IMR-90 (cell line): ENCODE results near the gene KCNN4. TPM values are rescaled to one million over a fixed set of nuclear protein-coding genes. Genes with fewer than 3 reads are reported as not detected.

ENCODE experiments used
- ATAC-seq: fragments of 200-7000 bp; cut with Tn5 transposase; 2 replicates; pipeline ENCODE4 v1.9.1; 2020; ENCODE audit warnings: low read depth, mild to moderate bottlenecking, moderate library complexity
- BruUV-seq: library from RNA; stranded (reverse); fragments of 400-500 nt; replicated peaks from 2 replicates; lab custom pipeline; 2021; lab: Mats Ljungman, UMichigan
- CTCF ChIA-PET: fragments of 300-600 bp; formaldehyde crosslinking; extraction: SDS; loops from one replicate; lab custom pipeline; 2021; ENCODE audit warnings: antibody characterized with exemption; lab: Yijun Ruan, JAX
- POLR2A ChIA-PET: fragments of 300-600 bp; sonication (Branson Sonifier 250); formaldehyde crosslinking; loops from one replicate; lab custom pipeline; 2022; ENCODE audit warnings: antibody characterized with exemption; ENCODE audit not compliant: unreplicated experiment; lab: Charles Lee
- DNase-seq: peaks from one replicate; pipeline ENCODE4 v3.0.0; 2013
- H2AFZ ChIP-seq: replicated peaks from 2 replicates; pipeline ENCODE3; 2013; ENCODE audit warnings: low read length, mild to moderate bottlenecking; ENCODE audit not compliant: poor library complexity
- H2AK5ac ChIP-seq: 2 replicates; pipeline ENCODE4 v1.6.1; 2013; ENCODE audit warnings: low read depth, low read length, inconsistent platforms
- H2AK9ac ChIP-seq: replicated peaks from 2 replicates; pipeline ENCODE3; 2013; ENCODE audit warnings: mild to moderate bottlenecking, low read depth, low read length, moderate library complexity; ENCODE audit not compliant: poor library complexity
- H2BK120ac ChIP-seq: 2 replicates; pipeline ENCODE4 v1.6.1; 2013; ENCODE audit warnings: low read depth, low read length, inconsistent platforms
- H2BK15ac ChIP-seq: 3 replicates; pipeline ENCODE4 v1.6.1; 2013; ENCODE audit warnings: low read depth, low read length, inconsistent platforms
- H2BK20ac ChIP-seq: 2 replicates; pipeline ENCODE4 v1.6.1; 2013; ENCODE audit warnings: low read depth, mild to moderate bottlenecking, inconsistent platforms, low read length, moderate library complexity
- H2BK5ac ChIP-seq: 2 replicates; pipeline ENCODE4 v1.6.1; 2013; ENCODE audit warnings: mild to moderate bottlenecking, low read depth, low read length, inconsistent platforms; ENCODE audit not compliant: poor library complexity, severe bottlenecking
- H3K14ac ChIP-seq: replicated peaks from 2 replicates; pipeline ENCODE4 v1.6.1; 2013; ENCODE audit warnings: low read depth, low read length, inconsistent platforms
- H3K18ac ChIP-seq: 2 replicates; pipeline ENCODE4 v1.6.1; 2013; ENCODE audit warnings: low read depth, low read length, control low read depth
- H3K23ac ChIP-seq: 2 replicates; pipeline ENCODE4 v1.6.1; 2013; ENCODE audit warnings: low read depth, low read length, inconsistent platforms
- H3K27ac ChIP-seq: 2 replicates; pipeline ENCODE4 v1.5.1; 2013; ENCODE audit warnings: mild to moderate bottlenecking, control low read depth, low read length; ENCODE audit not compliant: insufficient read depth
- H3K27me3 ChIP-seq: 2 replicates; pipeline ENCODE4 v1.6.1; 2013; ENCODE audit warnings: low read length; ENCODE audit not compliant: control insufficient read depth, insufficient read depth
- H3K36me3 ChIP-seq: 2 replicates; pipeline ENCODE4 v1.6.1; 2013; ENCODE audit warnings: low read length, mixed read lengths; ENCODE audit not compliant: control insufficient read depth, insufficient read depth
- H3K4ac ChIP-seq: 2 replicates; pipeline ENCODE4 v1.6.1; 2013; ENCODE audit warnings: low read depth, low read length, inconsistent platforms
- H3K4me1 ChIP-seq: 2 replicates; pipeline ENCODE4 v1.6.1; 2013; ENCODE audit warnings: low read length, mixed read lengths; ENCODE audit not compliant: control insufficient read depth, insufficient read depth
- H3K4me2 ChIP-seq: 2 replicates; pipeline ENCODE4 v1.6.1; 2013; ENCODE audit warnings: low read depth, mild to moderate bottlenecking, control low read depth, low read length, moderate library complexity
- H3K4me3 ChIP-seq: 2 replicates; pipeline ENCODE4 v1.5.1; 2013; ENCODE audit warnings: low read depth, mild to moderate bottlenecking, control low read depth, low read length, moderate library complexity; ENCODE audit not compliant: insufficient read depth
- H3K56ac ChIP-seq: 2 replicates; pipeline ENCODE4 v1.6.1; 2013; ENCODE audit warnings: low read length, inconsistent platforms; ENCODE audit not compliant: insufficient read depth; ENCODE audit errors: extremely low read depth
- H3K79me1 ChIP-seq, 2 experiments: 2 replicates each; pipeline ENCODE4 v1.6.1; 2013; ENCODE audit warnings: low read length in 2 of 2, inconsistent platforms in 1 of 2, low read depth in 1 of 2
- H3K9ac ChIP-seq: 2 replicates; pipeline ENCODE4 v1.6.1; 2013; ENCODE audit warnings: low read depth, low read length, control low read depth
- H3K9me1 ChIP-seq: 2 replicates; pipeline ENCODE4 v1.6.1; 2013; ENCODE audit warnings: low read length, inconsistent platforms; ENCODE audit not compliant: insufficient read depth
- H3K9me3 ChIP-seq: 2 replicates; pipeline ENCODE4 v1.6.1; 2013; ENCODE audit warnings: low read length; ENCODE audit not compliant: control insufficient read depth, insufficient read depth
- H4K20me1 ChIP-seq: 2 replicates; pipeline ENCODE4 v1.6.1; 2013; ENCODE audit warnings: low read length, inconsistent platforms; ENCODE audit not compliant: insufficient read depth
- H4K5ac ChIP-seq: 2 replicates; pipeline ENCODE4 v1.6.1; 2013; ENCODE audit warnings: mild to moderate bottlenecking, low read depth, low read length, control low read depth
- H4K8ac ChIP-seq, 2 experiments: 2 replicates each; pipeline ENCODE4 v1.6.1; 2013; ENCODE audit warnings: low read depth in 2 of 2, low read length in 2 of 2, control low read depth in 1 of 2, inconsistent platforms in 1 of 2
- H4K91ac ChIP-seq: 2 replicates; pipeline ENCODE4 v1.6.1; 2013; ENCODE audit warnings: low read depth, low read length, inconsistent platforms; ENCODE audit not compliant: insufficient read depth
- BHLHE40 ChIP-seq: fragments of 150-350 bp; IDR thresholded peaks from 2 replicates; pipeline ENCODE4 v1.6.1; 2016; ENCODE audit warnings: mild to moderate bottlenecking, low read depth, low read length
- CEBPB ChIP-seq: IDR thresholded peaks from 2 replicates; pipeline ENCODE4 v1.6.1; 2012; ENCODE audit warnings: low read depth, low read length, improper control_type of control experiment
- CHD1 ChIP-seq: IDR thresholded peaks from 2 replicates; pipeline ENCODE4 v1.6.1; 2012; ENCODE audit warnings: low read depth, low read length, improper control_type of control experiment
- FOS ChIP-seq: fragments of 150-350 bp; IDR thresholded peaks from 2 replicates; pipeline ENCODE4 v1.6.1; 2016; ENCODE audit warnings: low read depth, low read length
- MAFK ChIP-seq: IDR thresholded peaks from 2 replicates; pipeline ENCODE4 v1.6.1; 2012; ENCODE audit warnings: low read depth, low read length, improper control_type of control experiment
- MAZ ChIP-seq: IDR thresholded peaks from 2 replicates; pipeline ENCODE4 v1.6.1; 2012; ENCODE audit warnings: low read depth, mild to moderate bottlenecking, low read length, improper control_type of control experiment, moderate library complexity, borderline replicate concordance
- NFE2L2 ChIP-seq: fragments of 150-350 bp; IDR thresholded peaks from 2 replicates; pipeline ENCODE4 v1.6.1; 2016; ENCODE audit warnings: low read depth, mild to moderate bottlenecking, low read length
- POLR2A ChIP-seq: IDR thresholded peaks from 2 replicates; pipeline ENCODE4 v1.6.1; 2012; ENCODE audit warnings: mild to moderate bottlenecking, low read depth, low read length
- RAD21 ChIP-seq: IDR thresholded peaks from 2 replicates; pipeline ENCODE4 v1.6.1; 2012; ENCODE audit warnings: low read length, improper control_type of control experiment
- RCOR1 ChIP-seq: IDR thresholded peaks from 2 replicates; pipeline ENCODE4 v1.6.1; 2012; ENCODE audit warnings: mild to moderate bottlenecking, low read length, improper control_type of control experiment; ENCODE audit not compliant: insufficient replicate concordance
- RFX5 ChIP-seq: IDR thresholded peaks from 2 replicates; pipeline ENCODE4 v1.8.0; 2012; ENCODE audit warnings: low read depth, mild to moderate bottlenecking, low read length, moderate library complexity
- WGBS, 2 experiments: methylation state at CpG; one replicate each; pipeline versions ENCODE4 v1.1.5 to v1.1.7; 2013; ENCODE audit warnings: missing lambda C conversion rate in 2 of 2; ENCODE audit not compliant: insufficient read length in 1 of 2; ENCODE audit errors: extremely low coverage in 2 of 2; 5-methylcytosine and 5-hydroxymethylcytosine counted together
- dilution Hi-C: fragments of 300-500 bp; cut with HindIII; formaldehyde crosslinking; loops from one replicate; pipeline ENCODE4 v1.14.3; 2018; ENCODE audit warnings: low sequenced_read_pairs; ENCODE audit not compliant: unreplicated experiment
- in situ Hi-C: fragments of 300-500 bp; cut with MboI; formaldehyde crosslinking; loops from 3 replicates; pipeline ENCODE4 v1.14.3; 2019; ENCODE audit warnings: low sequenced_read_pairs, inconsistent platforms, mixed read lengths
- intact Hi-C: fragments of 100-400 bp; cut with micrococcal nuclease; formaldehyde crosslinking; loops from 2 replicates; pipeline ENCODE4 v1.10.0; 2022
- polyA plus RNA-seq, 3 experiments: library from polyadenylated mRNA; depleted of rRNA; stranded (reverse); fragments of >200 nt; gene quantifications; 2 replicates each; pipeline ENCODE4 v1.2.3, GENCODE V29; 2012; ENCODE audit warnings: low replicate concordance in 1 of 3
- total RNA-seq: library from RNA; depleted of rRNA; stranded (reverse); fragments of >200 nt; gene quantifications from 2 replicates; pipeline ENCODE4 v1.2.3, GENCODE V29; 2012
- TF ChIP-seq, protein P1 (sequence below): conservative IDR thresholded peaks from 2 replicates; pipeline ENCODE4 v1.5.1; 2012; ENCODE audit warnings: mild to moderate bottlenecking, low read depth, low read length, improper control_type of control experiment
- TF ChIP-seq, protein P2 (sequence below): fragments of 150-350 bp; IDR thresholded peaks from 2 replicates; pipeline ENCODE4 v1.6.1; 2016; ENCODE audit warnings: low read depth, mild to moderate bottlenecking, low read length, moderate library complexity, borderline replicate concordance
- TF ChIP-seq, protein P3 (sequence below): fragments of 150-350 bp; IDR thresholded peaks from 2 replicates; pipeline ENCODE4 v1.6.1; 2017; ENCODE audit warnings: mild to moderate bottlenecking, antibody characterized with exemption, low read length, low read depth

Gene KCNN4
- total and polyA plus RNA-seq, 2 of the 4 experiments (the other 2 are of a cell fraction) = 0.54 to 0.99 TPM

DNA sequence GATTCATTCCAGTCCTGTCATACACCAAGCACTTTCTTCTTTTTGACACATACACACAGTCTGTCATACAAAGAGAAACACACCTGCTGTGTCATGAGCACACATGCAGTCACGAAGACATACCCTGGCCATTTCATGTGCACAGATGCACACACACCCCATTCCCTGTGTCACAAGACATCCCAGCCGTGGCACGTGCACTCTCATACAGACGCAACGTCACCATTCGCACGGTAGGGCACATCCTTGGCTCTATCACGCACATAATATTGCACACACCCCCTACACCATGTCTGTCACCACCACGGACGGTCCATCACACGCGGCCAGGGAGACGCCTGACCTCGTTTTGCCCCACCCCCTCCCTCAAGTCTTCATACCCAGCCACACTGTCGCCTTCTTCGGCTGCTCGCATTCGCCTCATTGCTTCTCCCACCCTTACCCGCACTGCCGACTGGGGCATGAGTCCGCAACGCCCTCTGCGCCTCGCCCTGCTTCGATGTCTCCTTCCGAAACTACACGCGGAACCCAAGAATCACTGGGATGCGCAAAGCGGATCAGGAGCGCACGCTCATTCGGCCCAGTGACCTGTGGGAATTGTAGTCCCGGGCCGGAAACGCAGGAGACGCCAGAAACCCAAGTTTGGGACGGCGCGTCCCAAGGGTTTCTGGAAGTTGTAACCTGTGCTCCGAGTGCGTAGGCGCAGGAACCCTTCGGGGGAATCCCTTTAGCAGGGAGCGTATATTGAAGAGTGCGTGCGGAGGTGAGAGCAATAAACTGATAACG lies 39.5 kb upstream of the KCNN4 start:
- Histone ChIP-seq H4K8ac (peak overlapping the region; percentile 77 to 88; a peak in 3 of 4 replicates), H3K18ac (no peak overlapping the region), H3K27me3 (no peaks in the 10 kb centered on the region; the same call in 1 of the 2 replicates), H2BK20ac (no peak overlapping the region), H3K9me3 (no peaks in the 10 kb centered on the region), H3K27ac (no peak overlapping the region), H4K91ac (no peak overlapping the region; the same call in 1 of the 2 replicates), H3K4me1 (no peaks in the 10 kb centered on the region; the same call in 1 of the 2 replicates), H4K5ac (peak overlapping the region; percentile 47), H3K4me2 (peak overlapping the region; percentile 46), H3K23ac (no peak overlapping the region), H2AFZ (peak overlapping the region; percentile 99), H2BK15ac (no peak overlapping the region), H3K9ac (peak overlapping the region; percentile 47; the same call in 1 of the 2 replicates), H3K36me3 (no peaks in the 10 kb centered on the region), H2AK5ac (peak overlapping the region; percentile 68), H3K9me1 (peaks cover 6% of the 10 kb centered on the region; the same call in 1 of the 2 replicates), H3K56ac (no peak overlapping the region), H2BK5ac (no peak overlapping the region), H3K14ac (peak overlapping the region; percentile 82; the same call in 1 of the 2 replicates), H3K4me3 (peak overlapping the region; percentile 49), H3K4ac (peak overlapping the region; percentile 50), H4K20me1 (no peaks in the 10 kb centered on the region), H2AK9ac (peak overlapping the region; percentile 91), H2BK120ac (peak overlapping the region; percentile 47; the same call in 1 of the 2 replicates), H3K79me1 (0 out of 4 replicates have a peak, but pooled peaks cover 0 to 2% of the 10 kb centered on the region in 2 experiments)
- WGBS, 2 experiments = 21% methylated on average over 34 of the region's 48 CpGs; no CpG with 5 or more reads in 1 of the 2 experiments
- ATAC-seq (peak; percentile 90), DNase-seq (peak; percentile 42)
- no TSS peak for BruUV-seq
- in situ Hi-C loops = no loop called here
- CTCF ChIA-PET = no interaction called here
- POLR2A ChIA-PET = no interaction called here
- dilution Hi-C loops = no loop called here
- intact Hi-C loops = no loop called here
- TF ChIP-seq MAFK (no peak), POLR2A (no peak), RCOR1 (no peak), RFX5 (no peak), BHLHE40 (no peak), FOS (no peak), CHD1 (no peak), CEBPB (no peak), RAD21 (no peak), NFE2L2 (no peak), MAZ (no peak)
- TF ChIP-seq, protein P1, sequence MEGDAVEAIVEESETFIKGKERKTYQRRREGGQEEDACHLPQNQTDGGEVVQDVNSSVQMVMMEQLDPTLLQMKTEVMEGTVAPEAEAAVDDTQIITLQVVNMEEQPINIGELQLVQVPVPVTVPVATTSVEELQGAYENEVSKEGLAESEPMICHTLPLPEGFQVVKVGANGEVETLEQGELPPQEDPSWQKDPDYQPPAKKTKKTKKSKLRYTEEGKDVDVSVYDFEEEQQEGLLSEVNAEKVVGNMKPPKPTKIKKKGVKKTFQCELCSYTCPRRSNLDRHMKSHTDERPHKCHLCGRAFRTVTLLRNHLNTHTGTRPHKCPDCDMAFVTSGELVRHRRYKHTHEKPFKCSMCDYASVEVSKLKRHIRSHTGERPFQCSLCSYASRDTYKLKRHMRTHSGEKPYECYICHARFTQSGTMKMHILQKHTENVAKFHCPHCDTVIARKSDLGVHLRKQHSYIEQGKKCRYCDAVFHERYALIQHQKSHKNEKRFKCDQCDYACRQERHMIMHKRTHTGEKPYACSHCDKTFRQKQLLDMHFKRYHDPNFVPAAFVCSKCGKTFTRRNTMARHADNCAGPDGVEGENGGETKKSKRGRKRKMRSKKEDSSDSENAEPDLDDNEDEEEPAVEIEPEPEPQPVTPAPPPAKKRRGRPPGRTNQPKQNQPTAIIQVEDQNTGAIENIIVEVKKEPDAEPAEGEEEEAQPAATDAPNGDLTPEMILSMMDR = no peak
- TF ChIP-seq, protein P2, sequence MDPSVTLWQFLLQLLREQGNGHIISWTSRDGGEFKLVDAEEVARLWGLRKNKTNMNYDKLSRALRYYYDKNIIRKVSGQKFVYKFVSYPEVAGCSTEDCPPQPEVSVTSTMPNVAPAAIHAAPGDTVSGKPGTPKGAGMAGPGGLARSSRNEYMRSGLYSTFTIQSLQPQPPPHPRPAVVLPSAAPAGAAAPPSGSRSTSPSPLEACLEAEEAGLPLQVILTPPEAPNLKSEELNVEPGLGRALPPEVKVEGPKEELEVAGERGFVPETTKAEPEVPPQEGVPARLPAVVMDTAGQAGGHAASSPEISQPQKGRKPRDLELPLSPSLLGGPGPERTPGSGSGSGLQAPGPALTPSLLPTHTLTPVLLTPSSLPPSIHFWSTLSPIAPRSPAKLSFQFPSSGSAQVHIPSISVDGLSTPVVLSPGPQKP = no peak
- TF ChIP-seq, protein P3, sequence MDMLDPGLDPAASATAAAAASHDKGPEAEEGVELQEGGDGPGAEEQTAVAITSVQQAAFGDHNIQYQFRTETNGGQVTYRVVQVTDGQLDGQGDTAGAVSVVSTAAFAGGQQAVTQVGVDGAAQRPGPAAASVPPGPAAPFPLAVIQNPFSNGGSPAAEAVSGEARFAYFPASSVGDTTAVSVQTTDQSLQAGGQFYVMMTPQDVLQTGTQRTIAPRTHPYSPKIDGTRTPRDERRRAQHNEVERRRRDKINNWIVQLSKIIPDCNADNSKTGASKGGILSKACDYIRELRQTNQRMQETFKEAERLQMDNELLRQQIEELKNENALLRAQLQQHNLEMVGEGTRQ = no peak
